Smooth muscle cell (in vitro differentiated cells): Measurements from ENCODE around the gene DBP. TPM values are rescaled to one million over a fixed set of nuclear protein-coding genes. Genes with fewer than 3 reads are reported as not detected.

Experiments
- DNase-seq: peaks from one replicate; lab custom pipeline; 2025; ENCODE audit not compliant: unreplicated experiment; lab: John Stamatoyannopoulos, UW
- H2AFZ ChIP-seq: fragments of 200-600 bp; sonication (generic); 2 replicates; pipeline ENCODE4 v1.6.0; 2016; ENCODE audit warnings: antibody characterized with exemption, low read depth, mild to moderate bottlenecking
- H3F3A ChIP-seq: fragments of 200-600 bp; sonication (generic); 2 replicates; pipeline ENCODE4 v1.6.0; 2017; ENCODE audit warnings: antibody characterized with exemption, low read depth
- H3K27ac ChIP-seq: fragments of 200-600 bp; sonication (generic); 2 replicates; pipeline ENCODE4 v1.5.1; 2016; ENCODE audit warnings: low read depth, mild to moderate bottlenecking
- H3K27me3 ChIP-seq: fragments of 200-600 bp; sonication (generic); 2 replicates; pipeline ENCODE4 v1.6.1; 2016; ENCODE audit warnings: low read depth, mild to moderate bottlenecking
- H3K36me3 ChIP-seq: fragments of 200-600 bp; sonication (generic); 2 replicates; pipeline ENCODE4 v1.5.1; 2016; ENCODE audit warnings: low read depth
- H3K4me1 ChIP-seq: fragments of 200-600 bp; sonication (generic); 2 replicates; pipeline ENCODE4 v1.5.1; 2016; ENCODE audit warnings: low read depth
- H3K4me2 ChIP-seq: fragments of 200-600 bp; sonication (generic); 2 replicates; pipeline ENCODE4 v1.6.0; 2016; ENCODE audit warnings: mild to moderate bottlenecking
- H3K4me3 ChIP-seq: fragments of 200-600 bp; sonication (generic); 2 replicates; pipeline ENCODE4 v1.5.1; 2016; ENCODE audit warnings: mild to moderate bottlenecking
- H3K79me2 ChIP-seq: fragments of 200-600 bp; sonication (generic); 2 replicates; pipeline ENCODE4 v1.6.0; 2016; ENCODE audit warnings: low read depth, mild to moderate bottlenecking
- H3K9ac ChIP-seq: fragments of 200-600 bp; sonication (generic); 2 replicates; pipeline ENCODE4 v1.6.0; 2016; ENCODE audit warnings: low read depth
- H3K9me3 ChIP-seq: fragments of 200-600 bp; sonication (generic); replicated peaks from 2 replicates; pipeline ENCODE4 v1.5.1; 2016; ENCODE audit warnings: low read depth
- H4K20me1 ChIP-seq: fragments of 200-600 bp; sonication (generic); 2 replicates; pipeline ENCODE4 v1.6.0; 2016; ENCODE audit warnings: low read depth
- CTCF ChIP-seq: fragments of 200-600 bp; sonication (generic); IDR thresholded peaks from 2 replicates; pipeline ENCODE4 v1.5.1; 2017; ENCODE audit warnings: borderline replicate concordance, mild to moderate bottlenecking, antibody characterized with exemption; ENCODE audit not compliant: insufficient read depth, poor library complexity, severe bottlenecking
- WGBS: methylation state at CpG from one replicate; pipeline ENCODE4 v1.1.7; 2016; ENCODE audit warnings: low lambda C conversion rate; 5-methylcytosine and 5-hydroxymethylcytosine counted together
- polyA plus RNA-seq: library from polyadenylated mRNA; unstranded; fragments of >200 nt; fragmentation: Nextera tagmentation; extraction: Ambion mirVana; gene quantifications from 2 replicates; pipeline ENCODE4 v1.2.1, GENCODE V29; 2016
- total RNA-seq: library from RNA; depleted of rRNA; stranded (reverse); fragments of >200 nt; gene quantifications from 2 replicates; pipeline ENCODE4 v1.2.3, GENCODE V29; 2014

Gene DBP
- total and polyA plus RNA-seq, 2 experiments from 2014 or later, result 3.5 to 6.9 TPM

- H3K4me3 ChIP-seq, result no peak overlapping the region
- H3K9ac ChIP-seq, result no peak overlapping the region
- no peaks in the 10 kb centered on the region for H3F3A ChIP-seq
- no peak overlapping the region for H2AFZ ChIP-seq
- TF ChIP-seq CTCF, result no peak
- H3K4me1 ChIP-seq, result peaks cover 4% of the 10 kb centered on the region
- H4K20me1 ChIP-seq, result no peaks in the 10 kb centered on the region
- H3K9me3 ChIP-seq, result no peaks in the 10 kb centered on the region
- no peaks in the 10 kb centered on the region for H3K79me2 ChIP-seq
- no peak for DNase-seq
- no peaks in the 10 kb centered on the region for H3K27me3 ChIP-seq
- WGBS, result 79% methylated on average over 2 of the region's 2 CpGs
- no peak overlapping the region for H3K4me2 ChIP-seq
- H3K36me3 ChIP-seq, result no peaks in the 10 kb centered on the region
- no peak overlapping the region for H3K27ac ChIP-seq
Observed at GRCh38 chr19:48648134-48648533, 11.0 kb upstream of the DBP start.

- no peaks in the 10 kb centered on the region for H3F3A ChIP-seq
- WGBS, result 75% methylated on average over 1 of the region's 10 CpGs
Observed at GRCh38 chr19:48646722-48647216, 9.6 kb upstream of the DBP start.

GRCh38 chr19:48646001-48646721 lies 9.0 kb upstream of the DBP start, which contains the start of gene CA11:
Gene CA11, minus strand, starts transcription at chr19:48646187. Its CDS starts 555 bp downstream, at chr19:48645632.
- WGBS, result 1% methylated on average over 15 of the region's 33 CpGs
- peak; percentile 60 for DNase-seq
- peak; percentile 82 for TF ChIP-seq CTCF
- Histone ChIP-seq H3K4me3 (peak within 1 kb of the TSS; percentile 68), H3F3A (no peaks in the 10 kb centered on the region), H3K36me3 (no peaks in the 10 kb centered on the region), H3K27ac (no peak within 1 kb of the TSS), H4K20me1 (no peaks in the 10 kb centered on the region), H3K4me2 (peak within 1 kb of the TSS; percentile 97), H3K27me3 (no peaks in the 10 kb centered on the region), H3K79me2 (no peaks in the 10 kb centered on the region), H3K9me3 (no peaks in the 10 kb centered on the region), H2AFZ (peak within 1 kb of the TSS; percentile 96), H3K9ac (peak within 1 kb of the TSS; percentile 55), H3K4me1 (peaks cover 4% of the 10 kb centered on the region)

More at GRCh38 chr19:48646722-48647216, 9.6 kb upstream of the DBP start:
- Histone ChIP-seq H4K20me1 (no peaks in the 10 kb centered on the region), H3K27me3 (no peaks in the 10 kb centered on the region), H3K4me3 (peak overlapping the region; percentile 68), H3K9me3 (no peaks in the 10 kb centered on the region), H3K9ac (no peak overlapping the region), H3K36me3 (no peaks in the 10 kb centered on the region), H3K27ac (no peak overlapping the region), H3K4me1 (peaks cover 4% of the 10 kb centered on the region), H3K79me2 (no peaks in the 10 kb centered on the region), H3K4me2 (peak overlapping the region; percentile 97), H2AFZ (peak overlapping the region; percentile 96)
- TF ChIP-seq CTCF, result no peak
- DNase-seq, result no peak
